Measurements from ENCODE around the gene ODAD3. TPM values are rescaled to one million over a fixed set of nuclear protein-coding genes. Genes with fewer than 3 reads are reported as not detected.

Gene ODAD3
- total RNA-seq, 1 donor from 2014 or later = not detected

GRCh38 chr19:11453468-11454341 is 18.8 kb upstream of the ODAD3 start:
- Histone ChIP-seq H3K36me3 (ENCODE audit: control insufficient read depth, insufficient read depth, low read length) (peaks cover 3% of the 10 kb centered on the region), H3K27me3 (ENCODE audit: control insufficient read depth, insufficient read depth, low read length) (no peaks in the 10 kb centered on the region), H3K4me3 (ENCODE audit: low read depth, low read length) (no peak overlapping the region)
- no peak for DNase-seq (ENCODE audit: low read depth)
- FAIRE-seq = no peak
- peak; percentile 17 for TF ChIP-seq CTCF (IDR thresholded peaks at IDR 0.05; ENCODE audit: insufficient read depth, low read length, severe bottlenecking)

- Histone ChIP-seq H3K27me3 (ENCODE audit: control insufficient read depth, insufficient read depth, low read length) (no peaks in the 10 kb centered on the region), H3K36me3 (ENCODE audit: control insufficient read depth, insufficient read depth, low read length) (peaks cover 6% of the 10 kb centered on the region), H3K4me3 (ENCODE audit: low read depth, low read length) (no peak overlapping the region)
- no peak for TF ChIP-seq CTCF (IDR thresholded peaks at IDR 0.05; ENCODE audit: insufficient read depth, low read length, severe bottlenecking)
- no peak for DNase-seq (ENCODE audit: low read depth)
- FAIRE-seq = no peak
These were observed 17.8 kb upstream of the ODAD3 start for GRCh38 chr19:11452620-11453310.

- TF ChIP-seq CTCF (IDR thresholded peaks at IDR 0.05; ENCODE audit: insufficient read depth, low read length, severe bottlenecking) = no peak
- DNase-seq (ENCODE audit: low read depth) = no peak
- H3K4me3 ChIP-seq (ENCODE audit: low read depth, low read length) = no peak overlapping the region
- no peak for FAIRE-seq
- H3K27me3 ChIP-seq (ENCODE audit: control insufficient read depth, insufficient read depth, low read length) = no peaks in the 10 kb centered on the region
- peaks cover 11% of the 10 kb centered on the region for H3K36me3 ChIP-seq (ENCODE audit: control insufficient read depth, insufficient read depth, low read length)
These were observed 17.1 kb upstream of the ODAD3 start for GRCh38 chr19:11451871-11452619.

- Histone ChIP-seq H3K36me3 (ENCODE audit: control insufficient read depth, insufficient read depth, low read length) (peaks cover 13% of the 10 kb centered on the region), H3K27me3 (ENCODE audit: control insufficient read depth, insufficient read depth, low read length) (no peaks in the 10 kb centered on the region), H3K4me3 (ENCODE audit: low read depth, low read length) (no peak overlapping the region)
- DNase-seq (ENCODE audit: low read depth) = no peak
- TF ChIP-seq CTCF (IDR thresholded peaks at IDR 0.05; ENCODE audit: insufficient read depth, low read length, severe bottlenecking) = no peak
- FAIRE-seq = no peak
These were observed 16.5 kb upstream of the ODAD3 start for GRCh38 chr19:11451327-11451870.

GRCh38 chr19:11450570-11451326 is 15.8 kb upstream of the ODAD3 start:
- FAIRE-seq (no peak), DNase-seq (ENCODE audit: low read depth) (no peak)
- TF ChIP-seq CTCF (IDR thresholded peaks at IDR 0.05; ENCODE audit: insufficient read depth, low read length, severe bottlenecking) = no peak
- H3K27me3 ChIP-seq (ENCODE audit: control insufficient read depth, insufficient read depth, low read length) = no peaks in the 10 kb centered on the region
- H3K4me3 ChIP-seq (ENCODE audit: low read depth, low read length) = no peak overlapping the region
- peaks cover 17% of the 10 kb centered on the region for H3K36me3 ChIP-seq (ENCODE audit: control insufficient read depth, insufficient read depth, low read length)
